CD4-positive, alpha-beta T cell treated with Interleukin-6 at 100 ng/mL for 8 hours (primary cell): ENCODE measurements around the gene MCM3AP.
"Not testable (repeated sequence)": the region's sequence is repeated elsewhere in the genome, so short reads cannot be mapped to it uniquely, and the experiment has no call there.

Source experiments
- DNase-seq: peaks from one replicate; pipeline ENCODE4 v3.0.0-alpha.2; 2020; ENCODE audit warnings: mixed read lengths, low spot score

MCM3AP gene

GRCh38 chr21:46241577-46241976 is 43.8 kb downstream of the MCM3AP start:
- not testable (repeated sequence) for DNase-seq

DNA sequence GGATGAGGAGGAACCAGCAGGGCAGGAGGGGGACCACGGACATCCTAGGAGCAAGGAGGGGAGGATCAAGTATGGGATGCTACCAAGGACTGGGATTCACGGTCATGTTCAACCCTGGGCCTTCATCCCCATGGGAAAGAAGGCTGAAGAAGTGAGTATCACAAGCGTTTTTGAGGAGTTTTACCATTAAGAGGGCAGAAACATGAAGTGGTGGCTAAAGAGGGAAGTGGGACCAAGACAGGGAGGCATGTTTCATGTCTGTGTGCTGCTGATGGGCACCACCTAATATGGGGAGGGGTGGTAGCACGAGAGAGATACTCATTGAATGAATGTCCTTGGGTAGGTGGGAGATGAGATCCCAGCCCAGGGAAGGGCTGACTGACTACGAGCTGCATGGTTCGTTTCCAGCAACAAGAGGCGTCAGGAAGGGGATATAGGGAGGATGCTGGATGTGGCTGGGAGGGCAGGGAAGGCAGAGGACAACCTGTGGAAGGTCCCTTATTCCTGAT is 45.5 kb downstream of the MCM3AP start:
- DNase-seq, result no peak

- no peak for DNase-seq
Observed at GRCh38 chr21:46237474-46237873, 47.9 kb downstream of the MCM3AP start.

DNA sequence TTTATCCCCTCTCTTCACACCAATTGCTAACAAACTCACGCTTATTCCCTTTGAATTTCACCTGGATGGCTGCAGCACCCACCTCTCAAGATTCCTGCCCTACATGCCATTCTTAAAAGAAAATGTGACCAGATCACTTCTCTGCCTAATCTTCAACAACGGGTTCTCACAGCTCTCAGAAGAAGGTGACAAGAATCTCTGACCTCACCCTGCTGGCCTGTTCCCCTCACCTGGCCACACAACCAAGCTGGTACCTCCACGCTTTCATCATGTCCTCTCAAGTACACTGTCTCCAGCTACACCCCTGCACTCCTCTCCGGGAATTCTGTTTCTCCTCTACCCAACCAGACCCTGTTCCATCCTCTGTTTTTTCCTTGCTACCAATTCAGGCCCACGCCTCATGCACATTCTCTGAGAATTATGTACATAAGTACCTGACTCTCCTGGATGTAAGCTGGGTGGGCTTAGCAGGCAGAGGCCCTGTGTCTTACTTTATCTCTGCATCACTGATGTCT is 50.9 kb downstream of the MCM3AP start:
- no peak for DNase-seq

DNA sequence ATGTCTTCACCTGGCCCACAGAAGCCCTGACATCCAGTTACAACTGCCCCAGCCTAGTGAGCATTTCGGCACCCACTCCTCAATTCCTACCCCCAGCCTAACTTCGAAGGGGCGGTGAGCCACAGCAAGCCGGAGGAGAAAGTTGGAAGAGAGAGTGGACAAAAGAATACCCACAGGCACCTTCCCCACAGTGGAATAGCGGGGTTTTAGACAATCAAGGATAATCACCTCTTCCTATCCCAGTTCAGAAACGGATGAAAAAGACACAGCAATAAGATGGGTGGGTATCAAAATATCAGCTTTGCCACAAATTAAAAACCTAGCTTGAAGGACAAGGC is 55.5 kb downstream of the MCM3AP start:
- DNase-seq, result no peak

GRCh38 chr21:46229133-46229922 is 56.1 kb downstream of the MCM3AP start:
- peak; percentile 24 for DNase-seq

GRCh38 chr21:46228345-46229051 is 56.9 kb downstream of the MCM3AP start, which contains the start of gene LSS:
Gene LSS (minus strand): TSS chr21:46228774. CDS start chr21:46228745, 29 bp downstream.
- peak; percentile 99 for DNase-seq

DNA sequence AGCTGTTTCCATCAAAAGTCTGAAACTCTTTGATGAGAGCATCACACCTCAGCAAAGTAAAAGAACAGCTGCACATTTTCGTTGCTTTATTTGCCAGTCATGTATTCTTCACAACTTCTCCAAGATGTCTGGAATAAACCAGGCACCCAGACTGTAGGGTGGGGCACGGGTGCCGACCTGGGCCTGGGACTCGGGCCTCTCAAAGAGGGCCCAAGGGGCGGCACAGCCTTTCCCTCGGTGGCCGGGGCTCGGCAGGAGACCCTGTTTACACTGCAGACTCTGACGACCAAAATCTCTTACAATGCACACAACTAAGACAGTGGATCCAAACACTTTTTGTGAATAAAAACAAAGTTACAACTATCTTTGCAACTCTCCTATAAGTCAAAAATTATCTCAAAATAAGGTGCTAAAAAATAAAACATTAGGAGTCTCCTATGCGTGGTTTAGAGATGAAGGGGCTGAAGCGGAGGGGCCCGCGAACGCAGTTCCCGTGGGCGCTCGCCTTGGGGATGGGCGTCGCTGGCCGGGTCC is 57.5 kb downstream of the MCM3AP start:
- no peak for DNase-seq

DNA sequence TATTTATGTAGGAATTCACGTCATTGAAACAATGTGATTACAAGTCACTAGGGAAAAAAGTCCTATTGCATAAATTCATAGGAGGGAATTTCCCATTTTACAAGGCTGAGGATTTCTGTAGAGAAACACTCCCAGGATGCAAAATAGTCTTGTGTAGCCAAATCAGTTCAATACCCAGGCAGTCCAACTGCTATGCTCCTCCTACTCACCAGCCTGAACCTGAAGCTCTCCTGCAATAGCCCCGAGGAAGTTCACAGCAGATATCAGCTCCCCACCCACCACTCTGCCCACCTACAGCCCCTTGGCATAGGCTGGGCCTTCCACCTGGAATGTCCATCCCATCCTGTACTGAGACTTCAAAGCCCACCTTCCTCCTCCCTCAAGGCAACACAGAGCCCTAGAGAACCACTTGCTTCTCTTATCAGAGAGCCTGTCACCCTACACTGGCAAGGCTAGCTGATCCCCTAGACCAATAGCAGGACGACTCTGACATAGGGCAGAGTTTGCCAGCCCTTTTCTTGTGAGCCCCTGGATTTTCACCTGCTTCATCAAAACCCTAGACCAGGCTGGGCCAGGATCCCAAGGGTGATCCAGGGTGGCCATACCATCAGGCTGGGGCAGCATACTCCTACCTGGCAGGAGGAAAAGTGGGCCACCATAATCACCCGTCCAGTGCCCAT is 58.4 kb downstream of the MCM3AP start:
- DNase-seq, result no peak

- DNase-seq, result no peak
Observed at GRCh38 chr21:46226146-46226545, 59.3 kb downstream of the MCM3AP start.

DNA sequence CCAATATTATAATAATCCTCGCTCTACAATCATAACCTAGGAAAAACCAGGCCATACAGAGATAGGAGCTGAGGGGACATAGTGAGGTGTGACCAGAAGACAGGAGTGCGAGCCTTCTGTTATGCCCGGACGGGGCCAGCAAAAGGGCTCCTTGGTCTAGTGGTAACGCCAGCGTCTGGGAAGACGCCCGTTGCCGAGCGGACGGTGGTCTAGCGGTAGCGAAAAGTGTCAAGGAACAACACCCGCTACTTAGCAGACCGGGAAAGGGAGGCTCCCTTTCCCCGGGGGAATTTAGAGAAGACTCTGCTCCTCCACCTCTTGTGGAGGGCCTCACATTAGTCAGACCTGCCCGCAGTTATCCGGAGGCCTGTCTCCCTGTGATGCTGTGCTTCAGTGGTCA is 61.8 kb downstream of the MCM3AP start:
- DNase-seq, result not testable (repeated sequence)

GRCh38 chr21:46223217-46223616 is 62.2 kb downstream of the MCM3AP start:
- no peak for DNase-seq

GRCh38 chr21:46222436-46223116 is 62.8 kb downstream of the MCM3AP start:
- no peak for DNase-seq

- no peak for DNase-seq
Observed at GRCh38 chr21:46221664-46222435, 63.6 kb downstream of the MCM3AP start.

GRCh38 chr21:46220847-46221246 is 64.6 kb downstream of the MCM3AP start:
- DNase-seq, result no peak

DNA sequence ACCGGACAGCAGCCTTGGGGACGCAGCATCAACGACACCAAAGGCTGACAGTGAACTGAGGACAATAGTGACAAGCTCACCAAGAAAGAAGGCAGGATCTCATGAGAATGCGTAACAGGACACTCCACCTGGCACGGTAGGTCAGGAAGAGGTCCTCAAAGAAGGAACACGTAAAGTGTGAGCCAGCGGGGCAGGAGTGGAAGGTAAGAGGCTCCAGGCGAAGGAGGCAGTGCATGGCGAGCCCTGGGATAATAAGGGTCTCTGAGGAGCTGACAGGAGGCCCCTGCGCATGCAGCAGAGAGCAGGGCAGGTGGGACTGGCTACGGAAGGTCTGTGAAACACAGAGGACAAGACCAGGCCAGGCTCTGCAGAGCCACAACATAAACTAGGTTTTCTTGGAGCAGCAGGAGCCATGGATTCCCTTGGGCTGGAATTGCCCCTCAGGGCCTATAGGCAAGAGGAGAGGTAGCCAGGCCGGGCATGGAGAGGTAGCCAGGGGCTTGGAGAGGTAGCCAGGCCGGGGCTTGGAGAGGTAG is 65.1 kb downstream of the MCM3AP start:
- no peak for DNase-seq

DNA sequence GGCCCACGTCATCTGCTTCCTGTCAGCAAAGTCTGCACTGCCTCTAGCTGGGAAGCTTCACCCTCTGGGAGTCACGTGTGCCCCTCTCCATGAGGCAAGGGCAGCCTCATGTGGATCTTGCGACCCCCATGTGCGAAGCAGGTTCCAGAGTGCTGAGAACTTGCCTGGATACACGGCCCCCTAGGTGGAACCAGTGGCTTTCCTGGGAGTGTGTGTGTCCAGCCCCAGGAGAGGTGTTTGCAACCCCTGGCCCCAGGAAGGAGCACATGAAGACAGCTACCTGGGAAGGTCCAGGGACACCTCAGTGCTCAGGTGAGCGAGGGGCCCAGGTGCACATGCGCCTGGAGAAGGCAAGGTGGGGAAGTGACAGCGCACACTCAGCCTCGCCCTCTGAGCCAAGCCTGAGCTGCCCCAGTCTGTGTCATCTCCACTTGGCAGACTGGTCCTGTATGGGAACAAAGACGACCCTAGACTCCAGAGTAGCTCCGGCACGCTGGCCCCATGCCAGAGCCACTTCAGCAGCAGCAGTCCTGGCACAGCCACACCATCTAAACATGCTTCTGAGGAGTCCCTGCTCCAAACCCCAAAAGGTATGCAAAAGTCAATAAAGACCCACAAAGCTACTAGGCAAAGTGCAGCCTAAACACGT is 65.7 kb downstream of the MCM3AP start:
- DNase-seq, result no peak

DNA sequence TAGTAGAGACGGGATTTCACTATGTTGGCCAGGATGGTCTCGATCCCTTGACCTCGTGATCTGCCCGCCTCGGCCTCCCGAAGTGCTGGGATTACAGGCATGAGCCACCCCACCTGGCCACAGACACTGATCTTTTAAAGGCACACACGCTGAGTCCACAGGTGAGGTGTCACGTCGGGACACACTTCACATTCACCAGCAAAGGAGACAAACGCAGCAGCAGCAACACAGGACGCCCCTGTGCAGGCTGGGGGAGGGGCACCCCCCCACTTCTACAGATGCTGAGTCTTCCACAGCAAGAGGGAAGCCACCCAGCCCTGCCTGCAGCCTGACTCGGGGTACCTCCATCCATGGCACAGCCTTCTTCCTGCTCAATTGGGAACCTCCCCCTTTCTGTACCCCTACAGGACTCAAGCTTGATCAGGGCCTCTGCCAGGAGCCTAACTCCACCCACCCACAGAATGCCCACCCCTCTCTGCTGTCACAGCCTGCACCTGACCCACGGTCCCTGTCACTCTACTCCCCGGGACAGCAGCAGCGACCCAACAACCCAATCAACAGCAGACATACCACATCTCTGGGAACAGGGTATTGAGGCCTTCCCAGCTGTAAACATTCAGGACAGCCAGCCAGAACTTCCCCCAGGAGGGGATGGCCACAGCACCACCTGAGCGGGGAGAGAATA is 66.4 kb downstream of the MCM3AP start:
- no peak for DNase-seq

DNA sequence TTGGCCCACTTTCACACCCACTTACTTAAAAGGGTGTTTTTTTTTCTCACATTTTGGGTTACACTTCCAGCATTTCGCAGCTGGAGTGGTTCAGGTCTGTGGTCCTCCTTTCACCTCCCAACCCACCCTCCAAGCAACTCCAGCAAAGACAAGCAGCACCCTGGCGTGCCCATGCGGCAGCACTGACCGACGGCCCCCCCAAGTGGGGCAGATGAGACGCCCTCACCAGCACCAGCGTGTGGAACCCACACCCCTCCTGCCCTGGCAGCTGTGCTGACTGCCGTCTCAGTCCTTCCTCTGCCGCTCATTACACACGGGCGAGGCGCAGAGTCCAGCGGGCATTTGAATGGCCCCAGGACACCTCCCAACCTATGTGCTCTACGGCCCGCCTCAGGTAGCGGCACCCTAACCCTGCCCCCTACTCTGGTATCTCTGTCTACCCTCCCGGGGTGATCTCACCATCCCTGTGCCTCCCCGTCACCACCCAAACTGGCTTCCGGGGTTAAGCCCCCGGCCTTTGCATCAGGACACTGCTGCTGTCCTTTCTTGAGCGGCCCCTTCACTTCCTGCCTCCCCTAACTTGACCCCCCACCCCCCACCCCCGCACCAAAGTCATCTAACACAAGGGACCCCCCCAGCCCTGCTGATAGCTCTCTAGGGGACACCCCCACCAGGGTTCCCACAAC is 67.8 kb downstream of the MCM3AP start:
- no peak for DNase-seq
